HepG2 (cell line): ENCODE data around the gene MAMSTR. TPM values are rescaled to one million over a fixed set of nuclear protein-coding genes. Genes with fewer than 3 reads are reported as not detected.

Experiments
- CBX1 ChIP-seq: IDR thresholded peaks from one replicate; pipeline ENCODE4 v1.6.1; 2016; ENCODE audit warnings: antibody characterized with exemption, low read depth
- HMGA1 ChIP-seq: sonication (generic); formaldehyde crosslinking; conservative IDR thresholded peaks from 2 replicates; pipeline ENCODE4 v1.4.0; 2020; ENCODE audit warnings: missing genetic modification reagents
- HMGXB3 ChIP-seq: sonication (generic); formaldehyde crosslinking; IDR thresholded peaks from 2 replicates; pipeline ENCODE4 v1.4.0; 2020; ENCODE audit warnings: missing genetic modification reagents, borderline replicate concordance
- TFDP2 ChIP-seq: sonication (generic); formaldehyde crosslinking; IDR thresholded peaks from 2 replicates; pipeline ENCODE4 v1.4.0; 2020; ENCODE audit warnings: missing genetic modification reagents
- ZBTB42 ChIP-seq: sonication (generic); formaldehyde crosslinking; IDR thresholded peaks from 2 replicates; pipeline ENCODE4 v1.5.0; 2020; ENCODE audit warnings: mild to moderate bottlenecking, missing genetic modification reagents
- ZBTB49 ChIP-seq: sonication (generic); formaldehyde crosslinking; IDR thresholded peaks from 2 replicates; pipeline ENCODE4 v1.4.0; 2020; ENCODE audit warnings: missing genetic modification reagents, borderline replicate concordance
- ZNF333 ChIP-seq: sonication (generic); formaldehyde crosslinking; IDR thresholded peaks from 2 replicates; pipeline ENCODE4 v1.4.0; 2020; ENCODE audit warnings: mild to moderate bottlenecking, missing genetic modification reagents, borderline replicate concordance
- polyA plus RNA-seq, 8 experiments: library from polyadenylated mRNA; depleted of rRNA in 3 of 8; stranded (reverse) in 7 of 8; unstranded in 1 of 8; fragments of >200 nt; fragmentation: Illumina TruSeq in 4 of 8; extraction: Trizol in 4 of 8; gene quantifications; 2 replicates each; pipeline versions ENCODE4 v1.2.1 to v1.2.3, GENCODE V29; 2011 to 2016; ENCODE audit warnings: low read depth in 4 of 8, missing spikeins in 1 of 8, mixed read lengths in 1 of 8; ENCODE audit not compliant: insufficient read depth in 1 of 8
- total RNA-seq, 5 experiments: library from RNA; depleted of rRNA; stranded (reverse); fragments of >200 nt; fragmentation: Illumina TruSeq; extraction: Trizol; gene quantifications; 2 replicates each; pipeline ENCODE4 v1.2.3, GENCODE V29; 2016; ENCODE audit warnings: low read depth in 1 of 5
- TF ChIP-seq, protein P1 (sequence below), 2 experiments: sonication (generic) in 1 of 2; formaldehyde crosslinking in 1 of 2; IDR thresholded peaks; 2 replicates each; pipeline versions ENCODE4 v1.4.0 to v1.6.1; 2016 to 2020; ENCODE audit warnings: borderline replicate concordance in 1 of 2, low read depth in 1 of 2, mild to moderate bottlenecking in 1 of 2, missing genetic modification reagents in 1 of 2
- TF ChIP-seq, protein P2 (sequence below): IDR thresholded peaks from 2 replicates; pipeline ENCODE4 v1.6.1; 2016; ENCODE audit warnings: low read depth, control low read depth
- TF ChIP-seq, protein P3 (sequence below): sonication (generic); formaldehyde crosslinking; conservative IDR thresholded peaks from 2 replicates; pipeline ENCODE4 v1.8.0; 2022; ENCODE audit warnings: missing genetic modification reagents

Gene MAMSTR
- total and polyA plus RNA-seq, 2 of the 13 experiments (the other 11 are each of a cell fraction or from before 2014, with no cell fraction given) = 2.2 to 2.4 TPM

DNA sequence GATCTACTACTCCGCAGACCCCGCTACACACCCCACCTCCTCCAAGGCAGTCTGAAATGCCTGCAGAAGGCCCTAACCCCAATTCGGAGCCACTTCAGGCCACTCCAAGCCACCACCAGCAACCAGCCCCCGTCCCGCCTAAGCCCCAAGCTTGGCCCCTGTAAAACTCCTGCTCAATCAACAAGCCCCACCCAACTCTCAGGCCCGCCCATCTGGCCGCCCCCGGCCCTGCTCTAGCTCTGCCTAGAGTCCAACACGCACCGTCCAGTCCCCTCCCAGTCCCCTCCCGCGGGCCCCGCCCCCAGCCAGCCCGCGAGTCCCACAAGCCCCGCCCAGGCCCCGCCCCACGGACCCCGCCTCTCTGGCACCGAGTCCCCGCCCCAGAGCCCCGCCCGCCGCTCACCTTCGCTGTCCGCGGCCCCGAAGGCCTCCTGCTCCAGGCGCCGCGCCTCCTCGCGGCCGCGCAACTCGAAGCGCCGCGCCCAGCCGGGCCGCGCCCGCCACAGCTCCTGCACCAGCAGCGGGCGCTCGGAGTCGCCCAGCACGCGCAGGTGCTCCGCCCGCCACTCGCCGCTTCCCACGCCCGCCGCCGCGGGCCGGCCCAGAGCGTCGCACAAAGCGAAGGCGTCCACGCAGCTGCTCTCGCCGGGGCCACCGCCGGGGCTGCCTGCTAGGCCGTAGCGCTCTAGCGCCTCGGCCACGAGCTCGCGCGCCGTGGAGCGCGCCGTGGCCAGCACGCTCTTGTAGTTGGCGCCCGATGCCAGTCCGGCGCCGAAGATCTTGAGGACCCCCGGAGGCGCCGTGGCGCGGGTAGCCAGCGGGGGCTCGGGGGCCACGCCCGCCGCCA lies 19.3 kb upstream of the MAMSTR start (continued):
- TF ChIP-seq, protein P1, sequence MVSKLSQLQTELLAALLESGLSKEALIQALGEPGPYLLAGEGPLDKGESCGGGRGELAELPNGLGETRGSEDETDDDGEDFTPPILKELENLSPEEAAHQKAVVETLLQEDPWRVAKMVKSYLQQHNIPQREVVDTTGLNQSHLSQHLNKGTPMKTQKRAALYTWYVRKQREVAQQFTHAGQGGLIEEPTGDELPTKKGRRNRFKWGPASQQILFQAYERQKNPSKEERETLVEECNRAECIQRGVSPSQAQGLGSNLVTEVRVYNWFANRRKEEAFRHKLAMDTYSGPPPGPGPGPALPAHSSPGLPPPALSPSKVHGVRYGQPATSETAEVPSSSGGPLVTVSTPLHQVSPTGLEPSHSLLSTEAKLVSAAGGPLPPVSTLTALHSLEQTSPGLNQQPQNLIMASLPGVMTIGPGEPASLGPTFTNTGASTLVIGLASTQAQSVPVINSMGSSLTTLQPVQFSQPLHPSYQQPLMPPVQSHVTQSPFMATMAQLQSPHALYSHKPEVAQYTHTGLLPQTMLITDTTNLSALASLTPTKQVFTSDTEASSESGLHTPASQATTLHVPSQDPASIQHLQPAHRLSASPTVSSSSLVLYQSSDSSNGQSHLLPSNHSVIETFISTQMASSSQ (IDR thresholded peaks at IDR 0.05; ENCODE audit: low read depth) = no peak
- TF ChIP-seq, protein P1 (CRISPR knock-in tag; IDR thresholded peaks at IDR 0.05; ENCODE audit: borderline replicate concordance) = peak; percentile 43; the same call in 1 of the 2 replicates
- TF ChIP-seq, protein P2, sequence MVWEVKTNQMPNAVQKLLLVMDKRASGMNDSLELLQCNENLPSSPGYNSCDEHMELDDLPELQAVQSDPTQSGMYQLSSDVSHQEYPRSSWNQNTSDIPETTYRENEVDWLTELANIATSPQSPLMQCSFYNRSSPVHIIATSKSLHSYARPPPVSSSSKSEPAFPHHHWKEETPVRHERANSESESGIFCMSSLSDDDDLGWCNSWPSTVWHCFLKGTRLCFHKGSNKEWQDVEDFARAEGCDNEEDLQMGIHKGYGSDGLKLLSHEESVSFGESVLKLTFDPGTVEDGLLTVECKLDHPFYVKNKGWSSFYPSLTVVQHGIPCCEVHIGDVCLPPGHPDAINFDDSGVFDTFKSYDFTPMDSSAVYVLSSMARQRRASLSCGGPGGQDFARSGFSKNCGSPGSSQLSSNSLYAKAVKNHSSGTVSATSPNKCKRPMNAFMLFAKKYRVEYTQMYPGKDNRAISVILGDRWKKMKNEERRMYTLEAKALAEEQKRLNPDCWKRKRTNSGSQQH (CRISPR knock-in tag) = no peak
- TF ChIP-seq ZBTB49 (no peak), ZNF333 (CRISPR knock-in tag) (no peak), HMGA1 (CRISPR knock-in tag) (no peak), TFDP2 (CRISPR knock-in tag) (peak; percentile 76), CBX1 (no peak), HMGXB3 (CRISPR knock-in tag) (no peak), ZBTB42 (no peak)
- TF ChIP-seq, protein P3, sequence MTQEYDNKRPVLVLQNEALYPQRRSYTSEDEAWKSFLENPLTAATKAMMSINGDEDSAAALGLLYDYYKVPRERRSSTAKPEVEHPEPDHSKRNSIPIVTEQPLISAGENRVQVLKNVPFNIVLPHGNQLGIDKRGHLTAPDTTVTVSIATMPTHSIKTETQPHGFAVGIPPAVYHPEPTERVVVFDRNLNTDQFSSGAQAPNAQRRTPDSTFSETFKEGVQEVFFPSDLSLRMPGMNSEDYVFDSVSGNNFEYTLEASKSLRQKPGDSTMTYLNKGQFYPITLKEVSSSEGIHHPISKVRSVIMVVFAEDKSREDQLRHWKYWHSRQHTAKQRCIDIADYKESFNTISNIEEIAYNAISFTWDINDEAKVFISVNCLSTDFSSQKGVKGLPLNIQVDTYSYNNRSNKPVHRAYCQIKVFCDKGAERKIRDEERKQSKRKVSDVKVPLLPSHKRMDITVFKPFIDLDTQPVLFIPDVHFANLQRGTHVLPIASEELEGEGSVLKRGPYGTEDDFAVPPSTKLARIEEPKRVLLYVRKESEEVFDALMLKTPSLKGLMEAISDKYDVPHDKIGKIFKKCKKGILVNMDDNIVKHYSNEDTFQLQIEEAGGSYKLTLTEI (CRISPR knock-in tag) = no peak
